Ectodermal cell (in vitro differentiated cells): ENCODE measurements around the gene MYH11.
"Not testable (repeated sequence)": the region's sequence is repeated elsewhere in the genome, so short reads cannot be mapped to it uniquely, and the experiment has no call there.

ENCODE experiments used
- H3K27ac ChIP-seq: 2 replicates; pipeline ENCODE4 v1.7.0; 2013; ENCODE audit warnings: mild to moderate bottlenecking, low read depth, low read length; ENCODE audit not compliant: insufficient read depth, poor library complexity, severe bottlenecking
- H3K27me3 ChIP-seq: 2 replicates; pipeline ENCODE4 v1.7.0; 2013; ENCODE audit warnings: mild to moderate bottlenecking, low read length; ENCODE audit not compliant: insufficient read depth, control insufficient read depth, poor library complexity, severe bottlenecking
- H3K36me3 ChIP-seq: one replicate; pipeline ENCODE4 v1.7.0; 2013; ENCODE audit warnings: low read length; ENCODE audit not compliant: control insufficient read depth, insufficient read depth
- H3K4me1 ChIP-seq: one replicate; pipeline ENCODE4 v1.7.0; 2013; ENCODE audit warnings: low read length; ENCODE audit not compliant: control insufficient read depth, insufficient read depth
- H3K4me3 ChIP-seq: 2 replicates; pipeline ENCODE4 v1.7.0; 2013; ENCODE audit warnings: low read depth, low read length, control low read depth; ENCODE audit not compliant: insufficient read depth
- H3K9me3 ChIP-seq: 2 replicates; pipeline ENCODE4 v1.7.0; 2013; ENCODE audit warnings: mild to moderate bottlenecking, low read length, moderate library complexity; ENCODE audit not compliant: control insufficient read depth
- WGBS, 2 experiments: methylation state at CpG; one replicate each; pipeline ENCODE4 v1.1.7; 2013; ENCODE audit warnings: missing lambda C conversion rate in 2 of 2; 5-methylcytosine and 5-hydroxymethylcytosine counted together

The MYH11 gene

DNA sequence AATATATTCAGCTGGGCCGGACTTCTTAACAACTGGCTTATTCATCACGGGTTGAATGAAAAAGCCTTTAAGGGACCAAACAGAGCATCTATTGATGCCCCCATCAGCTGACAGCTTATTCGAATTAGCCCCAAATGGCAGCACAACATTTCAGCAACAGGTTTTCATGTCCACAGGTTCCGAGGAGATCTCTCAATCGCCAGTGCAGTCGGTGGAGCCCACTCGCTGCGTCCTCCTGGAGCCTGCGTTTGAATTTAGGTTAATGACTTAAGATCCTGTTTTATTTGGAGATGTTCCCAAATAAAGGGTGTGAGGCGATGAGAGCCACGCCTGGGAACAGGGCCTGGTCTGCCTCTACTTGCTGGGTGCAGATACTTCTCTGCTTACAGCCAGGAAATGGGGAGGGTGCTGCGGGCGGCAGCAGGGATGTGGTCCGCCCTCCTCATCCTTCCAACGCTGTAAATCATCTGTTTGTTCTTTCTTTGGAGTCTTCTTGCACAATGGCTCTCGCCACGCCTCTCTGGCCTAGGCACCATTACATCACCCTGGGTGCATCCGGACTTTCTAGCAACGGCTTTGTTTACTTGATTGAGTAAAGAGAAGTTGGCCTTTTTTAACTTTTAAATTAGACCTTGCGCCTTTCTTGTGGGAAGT, 184.2 kb downstream of the MYH11 start:
- no peaks in the 10 kb centered on the region for H3K4me1 ChIP-seq
- H3K9me3 ChIP-seq = no peaks in the 10 kb centered on the region
- WGBS, 2 experiments = 91 to 92% methylated on average over 20 of the region's 20 CpGs
- no peaks in the 10 kb centered on the region for H3K27me3 ChIP-seq
- H3K36me3 ChIP-seq = peaks cover 9% of the 10 kb centered on the region
- H3K27ac ChIP-seq = no peak overlapping the region
- no peak overlapping the region for H3K4me3 ChIP-seq

DNA sequence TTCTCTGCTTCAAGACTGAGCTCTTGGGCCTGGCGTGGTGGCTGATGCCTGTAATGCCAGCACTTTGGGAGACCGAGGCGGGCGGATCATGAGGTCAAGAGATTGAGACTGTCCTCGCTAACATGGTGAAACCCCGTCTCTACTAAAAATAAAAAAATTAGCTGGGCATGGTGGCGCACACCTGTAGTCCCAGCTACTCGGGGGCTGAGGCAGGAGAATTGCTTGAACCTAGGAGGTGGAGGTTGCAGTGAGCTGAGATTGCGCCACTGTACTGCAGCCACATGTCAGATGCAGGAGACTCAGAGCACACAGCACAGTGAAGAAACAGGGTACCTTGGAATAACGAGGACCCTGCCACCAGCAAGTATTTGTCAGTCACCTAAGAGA, 184.7 kb downstream of the MYH11 start:
- H3K36me3 ChIP-seq = peaks cover 14% of the 10 kb centered on the region
- not testable (repeated sequence) for H3K4me1 ChIP-seq, H3K27ac ChIP-seq, H3K4me3 ChIP-seq, H3K27me3 ChIP-seq, H3K9me3 ChIP-seq
- 90 to 95% methylated on average over 10 of the region's 10 CpGs for WGBS, 2 experiments

DNA sequence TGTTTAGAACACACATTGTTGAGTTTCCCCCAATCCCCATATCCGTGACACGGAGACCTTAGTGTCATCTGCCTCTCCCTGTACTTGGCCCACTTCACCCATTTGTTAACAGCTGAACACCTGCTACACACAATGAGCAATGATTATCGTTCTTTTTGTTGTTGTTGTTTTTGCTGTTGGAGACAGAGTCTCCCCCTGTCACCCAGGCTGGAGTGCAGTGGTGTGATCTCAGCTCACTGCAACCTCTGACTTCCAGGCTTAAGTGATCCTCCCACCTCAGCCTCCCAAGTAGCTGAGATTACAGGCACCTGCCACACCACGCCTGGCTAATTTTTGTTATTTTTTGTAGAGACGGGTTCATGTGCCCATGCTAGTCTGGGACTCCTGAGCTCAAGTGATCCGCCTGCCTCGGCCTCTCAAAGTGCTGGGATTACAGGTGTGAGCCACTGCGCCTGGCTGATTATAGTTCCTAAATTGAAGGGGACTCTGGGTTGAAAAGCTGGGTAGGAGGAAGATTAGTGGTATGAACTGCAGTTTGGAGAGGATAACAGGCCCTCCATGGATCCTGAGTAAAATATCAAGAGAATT, 185.2 kb downstream of the MYH11 start:
- peaks cover 18% of the 10 kb centered on the region for H3K36me3 ChIP-seq
- H3K4me1 ChIP-seq = no peaks in the 10 kb centered on the region
- no peaks in the 10 kb centered on the region for H3K27me3 ChIP-seq
- 93 to 94% methylated on average over 8 of the region's 8 CpGs for WGBS, 2 experiments
- H3K27ac ChIP-seq = no peak overlapping the region
- H3K4me3 ChIP-seq = no peak overlapping the region
- no peaks in the 10 kb centered on the region for H3K9me3 ChIP-seq

DNA sequence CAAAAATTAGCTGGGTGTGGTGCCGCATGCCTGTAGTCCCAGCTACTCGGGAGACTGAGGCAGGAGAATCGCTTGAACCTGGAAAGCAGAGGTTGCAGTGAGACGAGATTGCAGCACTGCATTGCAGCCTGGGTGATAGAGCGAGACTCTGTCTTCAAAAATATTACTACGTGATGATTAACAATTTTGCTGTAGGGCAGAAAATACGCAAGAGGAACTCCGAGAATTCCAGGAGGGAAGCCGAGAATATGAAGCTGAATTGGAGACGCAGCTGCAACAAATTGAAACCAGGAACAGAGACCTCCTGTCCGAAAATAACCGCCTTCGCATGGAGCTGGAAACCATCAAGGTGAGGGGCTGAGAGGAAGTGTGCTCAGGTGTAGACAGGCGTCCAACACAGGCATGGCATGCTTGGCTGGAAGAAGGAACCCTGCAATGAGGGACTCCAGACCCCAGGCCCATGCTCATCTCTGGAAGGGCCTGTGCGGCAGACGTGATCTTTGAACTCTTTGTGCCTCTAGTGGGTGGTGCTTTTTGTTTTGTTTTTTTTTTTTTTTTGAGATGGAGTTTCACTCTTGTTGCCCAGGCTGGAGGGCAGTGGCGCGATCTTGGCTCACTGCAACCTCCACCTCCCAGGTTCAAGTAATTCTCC, 189.6 kb downstream of the MYH11 start:
- 92 to 96% methylated on average over 15 to 17 of the region's 18 CpGs for WGBS, 2 experiments
- no peaks in the 10 kb centered on the region for H3K27me3 ChIP-seq
- H3K4me1 ChIP-seq = no peaks in the 10 kb centered on the region
- no peaks in the 10 kb centered on the region for H3K9me3 ChIP-seq
- no peak overlapping the region for H3K4me3 ChIP-seq
- no peak overlapping the region for H3K27ac ChIP-seq
- peaks cover 28% of the 10 kb centered on the region for H3K36me3 ChIP-seq

DNA sequence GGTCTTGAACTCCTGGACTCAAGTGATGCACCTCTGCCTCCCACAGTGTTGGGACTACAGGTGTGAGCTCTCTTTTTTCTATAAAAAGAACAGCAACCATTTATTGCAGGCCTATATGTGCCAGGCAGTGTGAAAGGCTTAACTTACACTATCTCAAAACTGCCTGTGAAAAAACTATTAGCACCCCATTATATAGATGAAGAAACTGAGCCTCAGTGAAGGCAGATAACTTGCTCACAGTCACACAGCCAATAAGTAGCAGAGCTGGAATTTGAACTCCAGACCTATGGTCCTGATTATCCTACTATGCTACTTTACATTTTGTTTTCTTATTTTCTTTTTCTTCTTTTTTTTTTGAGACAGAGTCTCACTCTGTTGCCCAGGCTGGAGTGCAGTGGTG, 191.7 kb downstream of the MYH11 start:
- Histone ChIP-seq H3K4me1 (peaks cover 5% of the 10 kb centered on the region), H3K9me3 (no peaks in the 10 kb centered on the region), H3K27ac (no peak overlapping the region), H3K36me3 (peaks cover 28% of the 10 kb centered on the region), H3K27me3 (no peaks in the 10 kb centered on the region), H3K4me3 (no peak overlapping the region)

DNA sequence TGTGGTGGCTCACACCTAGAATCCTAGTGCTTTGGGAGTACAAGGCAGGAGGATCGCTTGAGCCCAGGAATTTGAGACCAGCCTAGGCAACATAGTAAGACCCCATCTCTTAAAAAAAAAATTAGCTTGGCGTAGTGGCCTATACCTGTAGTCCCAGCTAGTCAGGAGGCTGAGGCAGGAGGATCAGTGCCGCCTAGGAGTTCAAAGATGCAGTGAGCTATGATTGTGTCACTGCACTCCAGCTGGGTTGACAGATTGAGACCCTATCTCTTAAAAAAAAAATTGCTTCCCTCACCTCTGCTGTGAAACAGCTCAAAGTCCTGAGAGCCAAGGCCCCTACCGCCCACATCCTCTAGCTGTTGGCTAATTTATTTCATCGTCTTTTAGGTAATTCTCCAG, 196.6 kb downstream of the MYH11 start:
- H3K4me3 ChIP-seq = no peak overlapping the region
- 91 to 97% methylated on average over 5 of the region's 5 CpGs for WGBS, 2 experiments
- no peak overlapping the region for H3K27ac ChIP-seq
- no peaks in the 10 kb centered on the region for H3K27me3 ChIP-seq
- H3K9me3 ChIP-seq = no peaks in the 10 kb centered on the region
- H3K36me3 ChIP-seq = peaks cover 4% of the 10 kb centered on the region
- H3K4me1 ChIP-seq = peaks cover 5% of the 10 kb centered on the region

DNA sequence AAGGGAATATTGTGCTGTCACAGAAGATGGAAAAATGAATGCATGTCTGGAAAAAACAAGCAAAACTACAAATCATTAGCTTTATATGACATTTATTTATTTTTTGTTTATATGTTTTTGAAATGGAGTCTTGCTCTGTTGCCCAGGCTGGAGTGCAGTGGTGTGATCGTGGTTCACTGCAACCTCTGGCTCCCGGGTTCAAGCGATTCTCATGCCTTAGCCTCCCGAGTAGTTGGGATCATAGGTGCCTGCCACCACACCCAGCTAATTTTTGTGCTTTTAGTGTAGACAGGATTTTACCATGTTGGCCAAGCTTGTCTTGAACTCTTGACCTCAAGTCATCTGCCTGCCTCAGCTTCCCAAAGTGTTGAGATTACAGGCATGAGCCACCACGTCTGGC, 198.3 kb downstream of the MYH11 start:
- WGBS, 2 experiments = 92 to 93% methylated on average over 5 of the region's 5 CpGs
- H3K27ac ChIP-seq = no peak overlapping the region
- H3K36me3 ChIP-seq = no peaks in the 10 kb centered on the region
- peaks cover 5% of the 10 kb centered on the region for H3K4me1 ChIP-seq
- no peaks in the 10 kb centered on the region for H3K9me3 ChIP-seq
- no peak overlapping the region for H3K4me3 ChIP-seq
- H3K27me3 ChIP-seq = no peaks in the 10 kb centered on the region

DNA sequence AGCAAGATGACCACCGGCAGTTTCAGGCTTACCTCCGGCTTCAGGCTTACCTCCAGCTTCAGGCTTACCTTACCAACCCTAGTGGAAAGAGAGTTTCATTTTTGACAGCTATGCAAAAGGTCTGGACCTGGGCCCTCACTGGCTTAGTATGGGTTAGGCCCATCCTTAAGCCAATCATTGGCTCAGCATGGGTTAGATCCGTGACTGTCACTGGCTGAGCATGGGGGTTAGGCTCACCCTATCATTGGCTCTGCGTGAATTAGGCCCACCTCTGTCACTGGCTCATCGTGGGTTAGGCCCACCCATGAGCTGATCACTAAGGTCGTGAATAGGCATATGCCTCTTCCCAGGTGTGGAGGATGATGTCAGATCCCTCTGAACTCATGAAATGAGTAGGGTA, 198.7 kb downstream of the MYH11 start:
- Histone ChIP-seq H3K36me3 (no peaks in the 10 kb centered on the region), H3K27me3 (no peaks in the 10 kb centered on the region), H3K4me1 (peaks cover 5% of the 10 kb centered on the region), H3K4me3 (no peak overlapping the region), H3K9me3 (no peaks in the 10 kb centered on the region), H3K27ac (no peak overlapping the region)
- 89% methylated on average over 6 of the region's 6 CpGs for WGBS, 2 experiments

DNA sequence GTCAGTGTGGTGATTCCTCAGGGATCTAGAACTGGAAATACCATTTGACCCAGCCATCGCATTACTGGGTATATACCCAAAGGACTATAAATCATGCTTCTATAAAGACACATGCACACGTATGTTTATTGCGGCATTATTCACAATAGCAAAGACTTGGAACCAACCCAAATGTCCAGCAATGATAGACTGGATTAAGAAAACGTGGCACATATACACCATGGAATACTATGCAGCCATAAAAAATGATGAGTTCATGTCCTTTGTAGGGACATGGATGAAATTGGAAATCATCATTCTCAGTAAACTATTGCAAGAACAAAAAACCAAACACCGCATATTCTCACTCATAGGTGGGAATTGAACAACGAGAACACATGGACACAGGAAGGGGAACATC, 201.3 kb downstream of the MYH11 start:
- H3K4me1 ChIP-seq, H3K27me3 ChIP-seq, H3K36me3 ChIP-seq, H3K4me3 ChIP-seq, H3K27ac ChIP-seq, H3K9me3 ChIP-seq: not testable (repeated sequence)
- WGBS, 2 experiments = no CpG with 5 or more reads among the region's 6 CpGs

DNA sequence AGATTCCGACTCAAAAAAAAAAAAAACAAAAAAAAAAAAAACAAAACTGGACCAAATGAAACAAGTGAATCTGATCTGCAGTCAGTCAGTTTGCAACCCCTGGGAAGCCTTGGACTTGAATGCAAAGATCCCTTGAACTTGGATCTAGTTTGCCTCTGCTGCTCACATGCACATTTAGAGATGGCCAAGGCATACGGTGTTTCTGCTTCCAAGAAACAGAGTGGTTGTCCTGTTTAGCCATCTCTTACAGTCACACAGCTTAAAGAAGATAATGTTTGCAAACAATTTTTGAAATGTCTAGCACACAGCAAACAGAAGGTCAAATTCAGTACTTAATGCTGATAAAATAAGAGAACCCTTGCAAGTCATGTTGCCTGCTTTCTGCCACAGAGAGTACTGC, 202.2 kb downstream of the MYH11 start:
- WGBS, 2 experiments = 94 to 97% methylated on average over 2 of the region's 2 CpGs
- no peak overlapping the region for H3K27ac ChIP-seq
- no peak overlapping the region for H3K4me3 ChIP-seq
- H3K4me1 ChIP-seq = peaks cover 4% of the 10 kb centered on the region
- no peaks in the 10 kb centered on the region for H3K36me3 ChIP-seq
- H3K9me3 ChIP-seq = no peaks in the 10 kb centered on the region
- H3K27me3 ChIP-seq = no peaks in the 10 kb centered on the region
